ES-I3 (cell line): Measurements from ENCODE around the gene MINDY4.

ENCODE experiments used
- H3K36me3 ChIP-seq: 2 replicates; pipeline ENCODE4 v1.6.1; 2013; ENCODE audit warnings: mild to moderate bottlenecking, low read length, control low read depth, moderate library complexity; ENCODE audit not compliant: insufficient read depth
- H3K4me1 ChIP-seq: 2 replicates; pipeline ENCODE4 v1.6.1; 2013; ENCODE audit warnings: mild to moderate bottlenecking, control low read depth, low read length; ENCODE audit not compliant: insufficient read depth
- H3K9ac ChIP-seq: 2 replicates; pipeline ENCODE4 v1.6.1; 2013; ENCODE audit warnings: low read depth, mild to moderate bottlenecking, low read length, moderate library complexity
- H3K9me3 ChIP-seq: 2 replicates; pipeline ENCODE4 v1.6.1; 2013; ENCODE audit warnings: mild to moderate bottlenecking, low read length, moderate library complexity; ENCODE audit not compliant: control insufficient read depth, insufficient read depth

MINDY4 gene

GRCh38 chr7:30771174-30771879 is at the start of gene MINDY4:
Gene MINDY4, plus strand, starts transcription at chr7:30771417. Its CDS starts 77 bp downstream, at chr7:30771494.
- H3K4me1 ChIP-seq = no peaks in the 10 kb centered on the region
- H3K9ac ChIP-seq = peak within 1 kb of the TSS; percentile 70
- no peaks in the 10 kb centered on the region for H3K9me3 ChIP-seq
- no peaks in the 10 kb centered on the region for H3K36me3 ChIP-seq

GRCh38 chr7:30722187-30722586 is 49.0 kb upstream of the MINDY4 start:
- Histone ChIP-seq H3K9ac (no peak overlapping the region), H3K4me1 (peaks cover 7% of the 10 kb centered on the region; the same call in 1 of the 2 replicates), H3K9me3 (peaks cover 7% of the 10 kb centered on the region; the same call in 1 of the 2 replicates)

GRCh38 chr7:30722671-30723070 is 48.5 kb upstream of the MINDY4 start:
- peaks cover 10% of the 10 kb centered on the region; the same call in 1 of the 2 replicates for H3K4me1 ChIP-seq
- no peaks in the 10 kb centered on the region for H3K36me3 ChIP-seq
- H3K9ac ChIP-seq = no peak overlapping the region
- H3K9me3 ChIP-seq = peaks cover 7% of the 10 kb centered on the region; the same call in 1 of the 2 replicates

More at GRCh38 chr7:30722187-30722586, 49.0 kb upstream of the MINDY4 start:
- no peaks in the 10 kb centered on the region for H3K36me3 ChIP-seq

- peaks cover 3% of the 10 kb centered on the region; the same call in 1 of the 2 replicates for H3K9me3 ChIP-seq
- H3K9ac ChIP-seq = no peak overlapping the region
- no peaks in the 10 kb centered on the region for H3K36me3 ChIP-seq
- H3K4me1 ChIP-seq = peaks cover 10% of the 10 kb centered on the region; the same call in 1 of the 2 replicates
Measured at GRCh38 chr7:30723776-30724175, 47.4 kb upstream of the MINDY4 start.

GRCh38 chr7:30726296-30727006 is 44.8 kb upstream of the MINDY4 start:
- Histone ChIP-seq H3K4me1 (peaks cover 10% of the 10 kb centered on the region; the same call in 1 of the 2 replicates), H3K36me3 (no peaks in the 10 kb centered on the region), H3K9me3 (no peaks in the 10 kb centered on the region), H3K9ac (no peak overlapping the region)

GRCh38 chr7:30727061-30727945 is 43.9 kb upstream of the MINDY4 start:
- Histone ChIP-seq H3K9me3 (no peaks in the 10 kb centered on the region), H3K36me3 (no peaks in the 10 kb centered on the region), H3K9ac (no peak overlapping the region), H3K4me1 (peaks cover 10% of the 10 kb centered on the region; the same call in 1 of the 2 replicates)

- Histone ChIP-seq H3K36me3 (no peaks in the 10 kb centered on the region), H3K9ac (no peak overlapping the region), H3K4me1 (peaks cover 10% of the 10 kb centered on the region; the same call in 1 of the 2 replicates), H3K9me3 (no peaks in the 10 kb centered on the region)
Measured at GRCh38 chr7:30728591-30729100, 42.6 kb upstream of the MINDY4 start.

GRCh38 chr7:30729642-30730041 is 41.6 kb upstream of the MINDY4 start:
- Histone ChIP-seq H3K4me1 (peaks cover 10% of the 10 kb centered on the region; the same call in 1 of the 2 replicates), H3K9me3 (no peaks in the 10 kb centered on the region), H3K36me3 (no peaks in the 10 kb centered on the region), H3K9ac (no peak overlapping the region)

GRCh38 chr7:30730097-30730496 is 41.1 kb upstream of the MINDY4 start:
- H3K4me1 ChIP-seq = peaks cover 10% of the 10 kb centered on the region; the same call in 1 of the 2 replicates
- no peak overlapping the region for H3K9ac ChIP-seq
- no peaks in the 10 kb centered on the region for H3K36me3 ChIP-seq
- H3K9me3 ChIP-seq = no peaks in the 10 kb centered on the region

GRCh38 chr7:30730996-30731395 is 40.2 kb upstream of the MINDY4 start:
- peaks cover 10% of the 10 kb centered on the region; the same call in 1 of the 2 replicates for H3K4me1 ChIP-seq
- no peak overlapping the region for H3K9ac ChIP-seq
- H3K36me3 ChIP-seq = no peaks in the 10 kb centered on the region
- no peaks in the 10 kb centered on the region for H3K9me3 ChIP-seq

- peaks cover 9% of the 10 kb centered on the region; the same call in 1 of the 2 replicates for H3K4me1 ChIP-seq
Measured at GRCh38 chr7:30731581-30731980, 39.6 kb upstream of the MINDY4 start.

GRCh38 chr7:30732606-30733005 is 38.6 kb upstream of the MINDY4 start:
- no peaks in the 10 kb centered on the region; the same call in 1 of the 2 replicates for H3K4me1 ChIP-seq
- H3K9me3 ChIP-seq = no peaks in the 10 kb centered on the region
- H3K9ac ChIP-seq = no peak overlapping the region
- H3K36me3 ChIP-seq = no peaks in the 10 kb centered on the region

More at GRCh38 chr7:30731581-30731980, 39.6 kb upstream of the MINDY4 start:
- no peaks in the 10 kb centered on the region for H3K36me3 ChIP-seq
- H3K9ac ChIP-seq = no peak overlapping the region
- no peaks in the 10 kb centered on the region for H3K9me3 ChIP-seq

GRCh38 chr7:30733216-30733615 is 38.0 kb upstream of the MINDY4 start:
- H3K9me3 ChIP-seq = no peaks in the 10 kb centered on the region
- H3K4me1 ChIP-seq = no peaks in the 10 kb centered on the region
- no peaks in the 10 kb centered on the region for H3K36me3 ChIP-seq
- no peak overlapping the region for H3K9ac ChIP-seq

GRCh38 chr7:30733691-30734090 is 37.5 kb upstream of the MINDY4 start:
- Histone ChIP-seq H3K9ac (no peak overlapping the region), H3K36me3 (no peaks in the 10 kb centered on the region), H3K9me3 (no peaks in the 10 kb centered on the region), H3K4me1 (no peaks in the 10 kb centered on the region)
